MM.1S (cell line): Measurements from ENCODE around the gene GRB2.

Source experiments
- DNase-seq: peaks from one replicate; pipeline ENCODE4 v3.0.0-alpha.2; 2015
- H2AFZ ChIP-seq: fragments of 300-600 bp; sonication (generic); 2 replicates; pipeline ENCODE4 v1.6.0; 2016; ENCODE audit warnings: antibody characterized with exemption, low read length
- H3F3A ChIP-seq: fragments of 300-600 bp; sonication (generic); 2 replicates; pipeline ENCODE4 v1.6.1; 2016; ENCODE audit warnings: mild to moderate bottlenecking, antibody characterized with exemption, low read length, moderate library complexity, mixed read lengths; ENCODE audit not compliant: insufficient read depth
- H3K27ac ChIP-seq: fragments of 300-600 bp; sonication (generic); 2 replicates; pipeline ENCODE4 v1.5.1; 2016; ENCODE audit warnings: mild to moderate bottlenecking, low read length
- H3K27me3 ChIP-seq: fragments of 300-600 bp; sonication (generic); replicated peaks from 2 replicates; pipeline ENCODE4 v1.6.0; 2016; ENCODE audit warnings: low read length; ENCODE audit not compliant: insufficient read depth
- H3K36me3 ChIP-seq: fragments of 300-600 bp; sonication (generic); replicated peaks from 2 replicates; pipeline ENCODE4 v1.6.1; 2016; ENCODE audit warnings: mild to moderate bottlenecking, low read length, mixed read lengths; ENCODE audit not compliant: insufficient read depth
- H3K4me1 ChIP-seq: fragments of 300-600 bp; sonication (generic); 2 replicates; pipeline ENCODE4 v1.6.1; 2016; ENCODE audit warnings: low read length, mixed read lengths
- H3K4me2 ChIP-seq: fragments of 300-600 bp; sonication (generic); 2 replicates; pipeline ENCODE4 v1.6.0; 2016; ENCODE audit warnings: low read depth, low read length
- H3K4me3 ChIP-seq: fragments of 300-600 bp; sonication (generic); 2 replicates; pipeline ENCODE4 v1.5.1; 2016; ENCODE audit warnings: low read length, mixed read lengths
- H3K79me2 ChIP-seq: fragments of 300-600 bp; sonication (generic); 2 replicates; pipeline ENCODE4 v1.6.1; 2016; ENCODE audit warnings: mixed run types, low read length, mixed read lengths
- H3K9ac ChIP-seq: fragments of 300-600 bp; sonication (generic); 2 replicates; pipeline ENCODE4 v1.6.1; 2016; ENCODE audit warnings: low read length, mixed read lengths
- H3K9me2 ChIP-seq: fragments of 300-600 bp; sonication (generic); replicated peaks from 2 replicates; pipeline ENCODE4 v1.6.1; 2016; ENCODE audit warnings: mild to moderate bottlenecking, low read length, mixed read lengths; ENCODE audit not compliant: insufficient read depth
- H3K9me3 ChIP-seq: fragments of 300-600 bp; sonication (generic); replicated peaks from 2 replicates; pipeline ENCODE4 v1.6.1; 2016; ENCODE audit warnings: mild to moderate bottlenecking, low read length, mixed read lengths; ENCODE audit not compliant: insufficient read depth
- H4K20me1 ChIP-seq: fragments of 300-600 bp; sonication (generic); 2 replicates; pipeline ENCODE4 v1.6.1; 2016; ENCODE audit warnings: mild to moderate bottlenecking, low read length, moderate library complexity, mixed read lengths; ENCODE audit not compliant: insufficient read depth
- EZH2 ChIP-seq: fragments of 300-600 bp; sonication (generic); optimal IDR thresholded peaks from 2 replicates; pipeline ENCODE3; 2017; ENCODE audit warnings: low read depth, mild to moderate bottlenecking, antibody characterized with exemption, low read length, mixed read lengths
- EZH2phosphoT487 ChIP-seq: fragments of 300-600 bp; sonication (generic); IDR thresholded peaks from 2 replicates; pipeline ENCODE4 v1.6.1; 2018; ENCODE audit warnings: antibody characterized with exemption, low read length
- TF ChIP-seq, protein P1 (sequence below): fragments of 300-600 bp; sonication (generic); IDR thresholded peaks from 2 replicates; pipeline ENCODE4 v1.5.1; 2016; ENCODE audit warnings: antibody characterized with exemption, low read length, mixed read lengths

Gene GRB2

DNA sequence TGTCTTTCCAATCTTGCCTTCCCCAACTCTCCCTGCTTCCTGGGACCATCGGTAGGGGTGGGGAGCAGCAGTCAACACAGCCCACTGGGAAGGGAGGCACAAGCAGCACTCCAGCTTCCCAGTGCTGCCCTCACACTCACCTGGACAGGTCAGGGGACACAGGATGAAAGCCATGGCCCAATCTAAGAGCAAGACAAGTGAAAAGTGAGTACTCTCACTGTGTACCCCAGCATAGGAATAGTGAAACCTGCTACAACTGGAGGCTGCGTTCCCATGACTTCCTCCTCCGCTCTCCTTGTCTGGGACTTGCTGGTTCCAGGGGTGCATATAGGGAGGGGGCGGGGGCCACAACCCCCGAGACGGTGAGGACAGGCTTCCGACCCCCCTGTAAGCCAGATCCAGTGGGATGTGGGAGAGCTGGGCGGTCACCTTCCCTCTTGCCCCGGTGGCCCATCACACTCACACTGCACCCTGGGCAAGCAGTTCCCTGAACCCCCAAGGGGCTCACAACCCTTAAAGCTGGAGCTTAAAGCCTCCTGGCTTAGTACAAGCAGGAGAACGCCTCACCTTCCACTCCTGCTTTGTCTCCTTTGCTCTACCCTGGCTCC is 86.8 kb downstream of the GRB2 start:
- H3K9me3 ChIP-seq: no peaks in the 10 kb centered on the region

GRCh38 chr17:75318211-75318610 is 87.3 kb downstream of the GRB2 start:
- Histone ChIP-seq H3K4me1 (peaks cover 1% of the 10 kb centered on the region; the same call in 1 of the 2 replicates), H3K27me3 (no peaks in the 10 kb centered on the region), H3F3A (peaks cover 2% of the 10 kb centered on the region), H4K20me1 (0 out of 2 replicates have a peak, but pooled peaks cover 2% of the 10 kb centered on the region), H3K9me3 (no peaks in the 10 kb centered on the region), H3K4me3 (no peak overlapping the region), H3K9ac (no peak overlapping the region), H3K4me2 (no peak overlapping the region), H3K9me2 (no peaks in the 10 kb centered on the region), H3K27ac (no peak overlapping the region), H2AFZ (no peak overlapping the region), H3K79me2 (peaks cover 11% of the 10 kb centered on the region), H3K36me3 (peaks cover 9% of the 10 kb centered on the region; the same call in 1 of the 2 replicates)
- no peak for DNase-seq
- TF ChIP-seq EZH2phosphoT487: no peak
- TF ChIP-seq EZH2: no peak
- TF ChIP-seq, protein P1, sequence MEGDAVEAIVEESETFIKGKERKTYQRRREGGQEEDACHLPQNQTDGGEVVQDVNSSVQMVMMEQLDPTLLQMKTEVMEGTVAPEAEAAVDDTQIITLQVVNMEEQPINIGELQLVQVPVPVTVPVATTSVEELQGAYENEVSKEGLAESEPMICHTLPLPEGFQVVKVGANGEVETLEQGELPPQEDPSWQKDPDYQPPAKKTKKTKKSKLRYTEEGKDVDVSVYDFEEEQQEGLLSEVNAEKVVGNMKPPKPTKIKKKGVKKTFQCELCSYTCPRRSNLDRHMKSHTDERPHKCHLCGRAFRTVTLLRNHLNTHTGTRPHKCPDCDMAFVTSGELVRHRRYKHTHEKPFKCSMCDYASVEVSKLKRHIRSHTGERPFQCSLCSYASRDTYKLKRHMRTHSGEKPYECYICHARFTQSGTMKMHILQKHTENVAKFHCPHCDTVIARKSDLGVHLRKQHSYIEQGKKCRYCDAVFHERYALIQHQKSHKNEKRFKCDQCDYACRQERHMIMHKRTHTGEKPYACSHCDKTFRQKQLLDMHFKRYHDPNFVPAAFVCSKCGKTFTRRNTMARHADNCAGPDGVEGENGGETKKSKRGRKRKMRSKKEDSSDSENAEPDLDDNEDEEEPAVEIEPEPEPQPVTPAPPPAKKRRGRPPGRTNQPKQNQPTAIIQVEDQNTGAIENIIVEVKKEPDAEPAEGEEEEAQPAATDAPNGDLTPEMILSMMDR: no peak

More for the DNA sequence above, 86.8 kb downstream of the GRB2 start:
- Histone ChIP-seq H3F3A (peaks cover 7% of the 10 kb centered on the region), H3K4me3 (no peak overlapping the region), H3K9ac (no peak overlapping the region), H2AFZ (no peak overlapping the region), H4K20me1 (0 out of 2 replicates have a peak, but pooled peaks cover 2% of the 10 kb centered on the region), H3K9me2 (no peaks in the 10 kb centered on the region), H3K79me2 (peaks cover 11% of the 10 kb centered on the region), H3K27ac (no peak overlapping the region), H3K4me2 (no peak overlapping the region), H3K4me1 (peaks cover 4% of the 10 kb centered on the region; the same call in 1 of the 2 replicates), H3K27me3 (no peaks in the 10 kb centered on the region), H3K36me3 (peaks cover 9% of the 10 kb centered on the region; the same call in 1 of the 2 replicates)
- TF ChIP-seq EZH2phosphoT487 (no peak), EZH2 (no peak)
- TF ChIP-seq, protein P1: no peak
- no peak for DNase-seq

GRCh38 chr17:75317671-75318070 is 87.8 kb downstream of the GRB2 start:
- no peak for DNase-seq
- no peak overlapping the region for H3K4me2 ChIP-seq
- no peaks in the 10 kb centered on the region for H3F3A ChIP-seq
- no peak overlapping the region for H2AFZ ChIP-seq
- no peaks in the 10 kb centered on the region for H3K27me3 ChIP-seq
- H4K20me1 ChIP-seq: 0 out of 2 replicates have a peak, but pooled peaks cover 2% of the 10 kb centered on the region
- H3K9me2 ChIP-seq: no peaks in the 10 kb centered on the region
- no peak overlapping the region for H3K9ac ChIP-seq
- no peak overlapping the region for H3K4me3 ChIP-seq
- no peak overlapping the region for H3K27ac ChIP-seq
- peaks cover 10% of the 10 kb centered on the region for H3K79me2 ChIP-seq
- TF ChIP-seq EZH2: no peak
- no peak for TF ChIP-seq EZH2phosphoT487
- TF ChIP-seq, protein P1: no peak
- no peaks in the 10 kb centered on the region for H3K9me3 ChIP-seq
- H3K36me3 ChIP-seq: peaks cover 9% of the 10 kb centered on the region; the same call in 1 of the 2 replicates
- H3K4me1 ChIP-seq: no peaks in the 10 kb centered on the region
